Stimulated activated CD4-positive, alpha-beta T cell treated with anti-CD3 and anti-CD28 coated beads, Interleukin-2, amount 100 ng/mL, for 48 hours (primary cell): ENCODE results near the gene AIFM3.
A peak's percentile ranks its signal among the peaks of the same experiment; 100 is the strongest.
"Not testable (repeated sequence)": the region's sequence is repeated elsewhere in the genome, so short reads cannot be mapped to it uniquely, and the experiment has no call there.

ENCODE experiments used
- DNase-seq, 2 donors: peaks; one replicate each; pipeline ENCODE4 v3.0.0-alpha.2; 2020

AIFM3 gene

DNA sequence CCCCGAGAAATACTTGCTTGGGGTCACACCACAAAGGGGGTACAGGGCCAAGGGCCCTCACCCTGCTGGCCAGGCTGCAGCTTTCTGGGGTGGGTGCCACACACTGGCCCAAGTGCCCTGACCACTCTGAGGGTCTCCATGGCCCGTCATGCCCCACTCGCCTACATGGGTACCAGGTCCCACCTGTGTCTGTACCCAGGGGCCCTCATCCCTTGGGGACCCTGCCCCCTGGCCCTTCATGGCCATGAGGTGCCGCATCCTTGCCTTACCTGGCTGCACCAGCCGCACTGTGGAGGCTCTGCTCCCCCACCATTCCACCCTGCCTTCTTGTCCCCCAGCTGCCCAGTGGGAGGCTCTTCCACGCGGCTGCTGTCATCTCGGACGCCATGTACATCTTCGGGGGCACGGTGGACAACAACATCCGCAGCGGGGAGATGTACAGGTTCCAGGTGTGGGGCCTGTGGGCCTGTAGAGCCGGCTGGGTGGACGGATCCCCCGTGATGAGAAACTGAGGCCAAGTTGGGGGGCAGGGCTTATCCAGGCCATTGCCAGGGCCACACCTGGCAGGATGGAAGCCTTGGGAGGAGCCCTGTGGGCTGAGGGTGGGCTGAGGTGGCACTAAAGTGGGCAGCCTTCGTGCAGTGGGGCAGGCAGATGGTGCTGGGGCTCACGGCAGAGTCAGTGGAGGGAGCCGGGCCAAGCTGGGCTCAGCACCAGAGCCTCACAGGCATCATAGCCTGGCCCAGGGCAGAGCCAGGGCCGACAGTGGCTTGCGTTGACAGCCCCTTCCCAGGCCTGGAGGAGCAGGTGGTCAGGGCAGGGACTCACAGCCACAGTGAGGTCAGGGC lies 25.6 kb downstream of the AIFM3 start:
- DNase-seq = no peak

DNA sequence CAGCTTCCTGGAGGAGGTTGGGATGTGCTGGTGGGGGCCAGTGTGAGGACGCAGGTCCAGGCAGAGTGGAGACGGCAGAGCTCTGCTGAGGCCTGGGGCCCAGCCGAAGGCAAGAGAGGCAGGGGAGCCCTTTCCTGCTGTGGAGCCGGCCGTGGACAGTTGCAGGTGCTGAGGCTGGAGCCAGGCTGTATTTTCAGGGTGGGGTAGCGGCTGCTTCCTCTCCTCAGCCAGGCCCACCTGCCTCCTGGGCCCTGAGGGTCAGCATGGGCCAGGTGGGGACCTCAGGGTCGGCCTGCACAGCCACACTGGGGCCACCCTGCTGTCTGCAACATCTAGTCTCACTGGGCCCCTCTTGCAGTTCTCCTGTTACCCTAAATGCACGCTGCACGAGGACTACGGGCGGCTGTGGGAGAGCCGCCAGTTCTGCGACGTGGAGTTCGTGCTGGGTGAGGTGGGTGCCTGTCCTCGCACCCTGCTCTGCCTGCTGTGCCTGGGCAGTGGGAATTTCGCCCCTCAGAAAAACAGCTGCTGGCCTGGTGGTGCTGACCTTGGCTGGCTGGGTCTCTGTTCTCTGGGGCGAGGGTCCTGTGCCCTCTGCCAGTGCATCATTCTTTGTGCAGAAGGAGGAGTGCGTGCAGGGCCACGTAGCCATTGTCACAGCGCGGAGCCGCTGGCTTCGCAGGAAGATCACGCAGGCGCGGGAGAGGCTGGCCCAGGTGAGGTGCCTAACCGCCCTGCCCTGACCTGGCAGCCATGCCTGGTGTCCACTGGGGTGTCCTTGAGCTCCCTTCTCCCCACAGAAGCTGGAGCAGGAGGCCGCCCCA lies 26.5 kb downstream of the AIFM3 start:
- DNase-seq = no peak

DNA sequence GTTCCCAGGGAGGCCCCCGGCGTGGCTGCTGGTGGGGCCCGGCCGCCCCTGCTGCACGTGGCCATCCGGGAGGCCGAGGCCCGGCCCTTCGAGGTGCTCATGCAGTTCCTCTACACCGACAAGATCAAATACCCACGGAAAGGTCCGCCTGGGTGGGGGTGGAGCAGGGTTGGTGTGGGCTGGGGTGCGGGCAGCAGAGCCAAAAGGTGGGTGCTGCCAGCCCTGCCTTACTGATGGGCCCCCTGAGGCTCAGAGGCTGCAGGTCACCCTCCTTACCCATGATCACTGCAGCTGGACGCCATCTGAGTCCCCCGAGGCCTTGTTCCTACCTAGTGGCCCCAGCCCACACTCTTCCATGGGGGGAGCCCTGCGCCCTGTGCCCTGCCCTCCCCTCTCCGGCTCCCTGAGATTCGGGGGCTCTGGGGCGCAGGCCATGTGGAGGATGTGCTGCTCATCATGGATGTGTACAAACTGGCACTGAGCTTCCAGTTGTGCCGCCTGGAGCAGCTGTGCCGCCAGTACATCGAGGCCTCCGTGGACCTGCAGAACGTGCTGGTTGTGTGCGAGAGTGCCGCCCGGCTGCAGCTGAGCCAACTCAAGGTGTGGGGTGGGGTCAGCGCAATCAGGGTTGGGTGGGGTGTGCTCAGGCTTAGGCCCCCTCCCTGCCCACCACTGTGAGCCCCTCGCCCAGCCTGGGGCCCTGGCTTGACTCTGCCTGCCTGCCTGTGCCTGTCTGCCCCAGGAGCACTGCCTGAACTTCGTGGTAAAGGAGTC lies 27.3 kb downstream of the AIFM3 start:
- no peak for DNase-seq

DNA sequence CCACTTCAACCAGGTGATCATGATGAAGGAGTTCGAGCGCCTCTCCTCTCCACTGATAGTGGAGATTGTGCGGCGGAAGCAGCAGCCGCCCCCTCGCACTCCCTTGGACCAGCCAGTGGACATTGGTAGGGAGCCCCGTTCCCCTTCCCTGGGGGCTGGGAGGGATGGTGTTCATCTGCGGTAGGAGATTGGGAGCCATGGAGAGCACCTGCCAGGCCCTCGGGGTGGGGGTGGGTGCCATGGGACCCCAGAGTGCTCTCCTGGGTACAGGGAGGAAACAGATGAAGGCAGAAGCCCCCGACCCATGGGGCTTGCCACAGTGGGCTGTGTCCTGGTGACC lies 27.8 kb downstream of the AIFM3 start:
- DNase-seq = no peak

GRCh38 chr22:20995329-20996030 lies 28.4 kb downstream of the AIFM3 start:
- no peak for DNase-seq

GRCh38 chr22:20996031-20996410 lies 29.0 kb downstream of the AIFM3 start:
- no peak for DNase-seq

GRCh38 chr22:20996598-20997535 lies 29.8 kb downstream of the AIFM3 start:
- no peak for DNase-seq

DNA sequence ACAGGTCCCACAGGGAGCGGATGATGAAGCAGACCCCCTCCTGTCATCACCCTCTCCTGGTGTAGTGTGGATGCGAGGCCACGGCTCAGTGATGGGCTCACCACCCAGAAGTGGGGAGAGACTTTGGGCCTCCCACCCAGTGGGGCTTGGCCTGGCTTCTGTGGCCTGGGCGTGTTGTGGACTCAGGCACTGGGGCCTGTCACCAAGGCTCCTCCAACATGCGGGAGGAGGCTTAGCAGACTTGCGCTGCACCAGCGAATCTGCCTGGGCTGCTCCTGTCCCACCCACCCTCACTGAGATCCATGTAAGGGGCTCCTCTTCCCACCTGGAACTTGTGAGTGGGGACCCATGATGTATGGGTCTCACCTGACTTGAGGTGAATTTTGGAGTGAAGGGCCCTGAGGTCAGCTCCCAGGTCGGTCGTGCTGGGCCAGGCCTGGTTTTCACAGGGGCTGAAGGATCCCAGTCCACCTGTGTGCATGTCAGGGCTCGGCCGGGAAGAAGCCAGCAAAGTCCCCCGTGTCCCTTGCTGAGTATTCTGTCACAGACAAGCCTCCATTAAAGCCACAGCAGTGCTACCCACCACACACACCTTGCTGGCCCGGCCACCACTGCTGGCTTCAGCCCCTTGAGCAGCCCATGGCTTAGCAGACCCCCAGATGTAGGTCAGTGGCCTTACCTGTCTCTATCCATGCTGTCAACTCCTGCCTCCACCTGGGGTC lies 30.6 kb downstream of the AIFM3 start:
- no peak for DNase-seq

- no peak for DNase-seq
These were observed 31.6 kb downstream of the AIFM3 start for GRCh38 chr22:20998411-20999336.

GRCh38 chr22:20999350-21000206 lies 32.5 kb downstream of the AIFM3 start:
- DNase-seq = no peak

- DNase-seq = no peak
These were observed 33.3 kb downstream of the AIFM3 start for GRCh38 chr22:21000207-21000986.

- DNase-seq = no peak
These were observed 34.0 kb downstream of the AIFM3 start for GRCh38 chr22:21000987-21001600.

- DNase-seq = peak; percentile 91 to 93
These were observed 34.7 kb downstream of the AIFM3 start, which contains the start of gene THAP7 for GRCh38 chr22:21001601-21002325. Gene THAP7 (minus strand): TSS chr22:21002118. CDS start chr22:21001911, 207 bp downstream.

DNA sequence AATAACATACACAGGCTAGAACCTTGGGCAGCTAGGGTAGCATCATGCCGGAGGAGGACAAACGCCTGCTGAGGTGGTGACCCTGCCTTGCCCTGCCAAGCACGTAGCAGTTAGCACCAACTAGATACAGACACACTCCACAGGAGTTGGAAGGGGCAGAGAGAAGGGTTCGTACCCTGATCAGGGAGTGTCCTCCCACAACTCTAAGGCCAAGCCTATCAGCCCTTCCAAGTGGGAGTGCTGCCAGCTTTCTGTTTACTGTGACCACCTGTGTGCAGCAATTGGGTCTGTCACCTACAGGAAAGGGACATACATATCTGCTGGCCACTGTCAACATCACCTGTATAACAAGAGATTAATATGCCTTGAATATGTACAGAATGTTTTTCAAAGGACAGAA lies 36.7 kb downstream of the AIFM3 start:
- no peak for DNase-seq

DNA sequence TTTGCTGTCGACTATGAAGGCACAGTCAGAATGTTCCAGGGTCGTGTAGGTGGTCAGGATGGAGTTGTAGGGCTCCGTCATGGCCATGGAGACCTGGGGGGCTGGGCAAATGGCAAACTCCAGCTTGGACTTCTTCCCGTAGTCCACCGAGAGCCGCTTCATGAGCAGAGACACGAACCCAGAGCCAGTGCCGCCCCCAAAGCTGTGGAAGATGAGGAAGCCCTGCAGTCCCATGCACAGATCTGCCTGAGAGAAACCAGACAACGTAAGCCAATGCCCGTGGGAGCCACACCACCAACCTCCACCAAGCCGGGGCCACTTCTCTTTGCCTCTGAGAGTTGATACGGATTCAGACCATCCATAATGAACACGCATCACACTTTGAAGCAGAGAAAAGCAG lies 42.2 kb downstream of the AIFM3 start:
- not testable (repeated sequence) for DNase-seq

- DNase-seq = no peak
These were observed 42.8 kb downstream of the AIFM3 start for GRCh38 chr22:21009638-21010425.
